GM12891 (cell line): ENCODE results near the gene HPF1. TPM values are rescaled to one million over a fixed set of nuclear protein-coding genes. Genes with fewer than 3 reads are reported as not detected.
"Not testable (repeated sequence)": the region's sequence is repeated elsewhere in the genome, so short reads cannot be mapped to it uniquely, and the experiment has no call there.

ENCODE experiments used
- DNase-seq: peaks from one replicate; pipeline ENCODE4 v3.0.0; 2011; ENCODE audit warnings: low spot score; ENCODE audit not compliant: insufficient read length
- FAIRE-seq: peaks from 2 replicates; lab custom pipeline; 2011; peaks lifted over from hg19 to GRCh38; lab: Jason Lieb, UNC
- PAX5 ChIP-seq: IDR thresholded peaks from 2 replicates; pipeline ENCODE4 v1.6.1; 2011; ENCODE audit warnings: low read length, moderate library complexity, mild to moderate bottlenecking; ENCODE audit not compliant: insufficient read depth, severe bottlenecking
- POLR2A ChIP-seq: IDR thresholded peaks from 2 replicates; pipeline ENCODE4 v1.6.1; 2011; ENCODE audit warnings: low read depth, low read length, control low read depth
- POLR2AphosphoS5 ChIP-seq: IDR thresholded peaks from 2 replicates; pipeline ENCODE4 v1.6.1; 2011; ENCODE audit warnings: low read depth, low read length, control low read depth
- POU2F2 ChIP-seq: IDR thresholded peaks from 2 replicates; pipeline ENCODE4 v1.6.1; 2011; ENCODE audit warnings: low read depth, mild to moderate bottlenecking, control low read depth, low read length, moderate library complexity
- SPI1 ChIP-seq: IDR thresholded peaks from 2 replicates; pipeline ENCODE4 v1.6.1; 2011; ENCODE audit warnings: low read depth, low read length, control low read depth
- TAF1 ChIP-seq: IDR thresholded peaks from 2 replicates; pipeline ENCODE4 v1.6.1; 2011; ENCODE audit warnings: low read depth, low read length, control low read depth
- polyA plus RNA-seq: library from polyadenylated mRNA; unstranded; fragments of >200 nt; gene quantifications from one replicate; pipeline ENCODE4 v1.2.1, GENCODE V29; 2012; ENCODE audit warnings: low read depth, missing spikeins, inconsistent platforms; ENCODE audit not compliant: missing spikeins

Gene HPF1
- 18.4 TPM for polyA plus RNA-seq

- DNase-seq, result peak; percentile 88
- FAIRE-seq, result peak; percentile 93
- TF ChIP-seq SPI1, result no peak
- TF ChIP-seq POU2F2, result no peak
- no peak for TF ChIP-seq POLR2A
- no peak for TF ChIP-seq POLR2AphosphoS5
- TF ChIP-seq PAX5, result no peak
- no peak for TF ChIP-seq TAF1
Measured at GRCh38 chr4:169757575-169758184, at the start of gene HPF1. HPF1 (minus strand) TSS chr4:169757944; CDS start chr4:169757877, 67 bp downstream.

- not testable (repeated sequence) for DNase-seq, FAIRE-seq
Measured at GRCh38 chr4:169806770-169807169, 49.0 kb upstream of the HPF1 start.

GRCh38 chr4:169803413-169803812 lies 45.7 kb upstream of the HPF1 start:
- no peak for TF ChIP-seq POLR2AphosphoS5
- DNase-seq, result no peak
- no peak for FAIRE-seq

- TF ChIP-seq SPI1, result peak; percentile 59
- TF ChIP-seq POLR2AphosphoS5, result no peak
- TF ChIP-seq POLR2A, result no peak
- TF ChIP-seq POU2F2, result no peak
- DNase-seq, result no peak
- FAIRE-seq, result no peak
Measured at GRCh38 chr4:169802873-169803272, 45.1 kb upstream of the HPF1 start.

GRCh38 chr4:169800541-169800940 lies 42.8 kb upstream of the HPF1 start:
- FAIRE-seq (no peak), DNase-seq (no peak)
- TF ChIP-seq TAF1 (no peak), SPI1 (no peak), POU2F2 (no peak), POLR2AphosphoS5 (no peak), POLR2A (no peak), PAX5 (no peak)

- no peak for FAIRE-seq
- TF ChIP-seq SPI1, result no peak
- TF ChIP-seq POLR2A, result no peak
- TF ChIP-seq TAF1, result no peak
- no peak for DNase-seq
Measured at GRCh38 chr4:169799260-169799659, 41.5 kb upstream of the HPF1 start.

GRCh38 chr4:169795585-169795984 lies 37.8 kb upstream of the HPF1 start:
- TF ChIP-seq PAX5 (no peak), POU2F2 (no peak), SPI1 (no peak), POLR2AphosphoS5 (no peak), POLR2A (no peak), TAF1 (no peak)
- DNase-seq (no peak), FAIRE-seq (no peak)

- DNase-seq (no peak), FAIRE-seq (no peak)
- TF ChIP-seq POU2F2 (no peak), TAF1 (no peak), POLR2A (no peak), POLR2AphosphoS5 (no peak)
Measured at GRCh38 chr4:169791527-169792156, 33.9 kb upstream of the HPF1 start.

- DNase-seq (no peak), FAIRE-seq (no peak)
- no peak for TF ChIP-seq PAX5
- TF ChIP-seq POLR2A, result no peak
- no peak for TF ChIP-seq SPI1
- TF ChIP-seq POLR2AphosphoS5, result no peak
Measured at GRCh38 chr4:169791062-169791461, 33.3 kb upstream of the HPF1 start.

GRCh38 chr4:169774466-169775445 lies 17.0 kb upstream of the HPF1 start:
- TF ChIP-seq POU2F2 (no peak), TAF1 (no peak), POLR2A (no peak)
- DNase-seq, result no peak
- FAIRE-seq, result no peak
